Uterus (tissue), 4 donors: ENCODE data around the gene METTL24. TPM values are rescaled to one million over a fixed set of nuclear protein-coding genes. Genes with fewer than 3 reads are reported as not detected.
"Not testable (repeated sequence)": the region's sequence is repeated elsewhere in the genome, so short reads cannot be mapped to it uniquely, and the experiment has no call there.

Source experiments
- DNase-seq, 2 donors: peaks; one replicate each; pipeline ENCODE4 v3.0.0-alpha.2; 2019 to 2020
- H3K27ac ChIP-seq, 2 donors: fragments of 200-600 bp; sonication (generic); 1 replicate in 1 of 2; 2 replicates in 1 of 2; pipeline ENCODE4 v1.5.1; 2016 to 2018
- H3K27me3 ChIP-seq, 2 donors: fragments of 200-600 bp; sonication (generic); one replicate each; pipeline ENCODE4 v1.5.1; 2018 to 2019; ENCODE audit warnings: control low read depth in 1 of 2
- H3K36me3 ChIP-seq, 2 donors: fragments of 200-600 bp; sonication (generic); one replicate each; pipeline ENCODE4 v1.5.1; 2019; ENCODE audit warnings: control low read depth in 1 of 2
- H3K4me1 ChIP-seq, 2 donors: fragments of 200-600 bp; sonication (generic); one replicate each; pipeline ENCODE4 v1.5.1; 2018 to 2019; ENCODE audit warnings: control low read depth in 1 of 2
- H3K4me3 ChIP-seq, 2 donors: fragments of 200-600 bp; sonication (generic); 1 replicate in 1 of 2; 2 replicates in 1 of 2; pipeline ENCODE4 v1.5.1; 2018 to 2019; ENCODE audit warnings: mild to moderate bottlenecking in 1 of 2
- H3K9me3 ChIP-seq, 2 donors: fragments of 200-600 bp; sonication (generic); one replicate each; pipeline ENCODE4 v1.5.1; 2019; ENCODE audit warnings: control low read depth in 1 of 2
- CTCF ChIP-seq, 4 experiments: fragments of 200-600 bp in 2 of 4; fragments of 450-650 bp in 2 of 4; sonication (generic) in 2 of 4; IDR thresholded peaks; one replicate each; pipeline ENCODE4 v1.5.1; 2016 to 2019; ENCODE audit warnings: antibody characterized with exemption in 4 of 4, mild to moderate bottlenecking in 2 of 4, moderate library complexity in 1 of 4
- POLR2A ChIP-seq, 2 donors: fragments of 450-650 bp; IDR thresholded peaks; one replicate each; pipeline ENCODE4 v1.6.1; 2016; ENCODE audit warnings: antibody characterized with exemption in 2 of 2, mild to moderate bottlenecking in 1 of 2, moderate library complexity in 1 of 2
- intact Hi-C: fragments of 100-400 bp; cut with DNase I; formaldehyde crosslinking; loops from one replicate; pipeline ENCODE4 v1.15.1; 2023; ENCODE audit warnings: low total_unique reads
- total RNA-seq, 4 donors: library from RNA; depleted of rRNA in 3 of 4; stranded (reverse); fragments of >200 nt in 3 of 4; gene quantifications; one replicate each; pipeline versions ENCODE4 v1.1.0 to v1.2.4, GENCODE V29; 2014 to 2023
- donor health status: DM: yes; HTN: yes; CAD: no.

Gene METTL24
- total RNA-seq, 4 donors from 2014 or later: 18.0 to 47.2 (median 30.7) TPM; not detected in 1

DNA sequence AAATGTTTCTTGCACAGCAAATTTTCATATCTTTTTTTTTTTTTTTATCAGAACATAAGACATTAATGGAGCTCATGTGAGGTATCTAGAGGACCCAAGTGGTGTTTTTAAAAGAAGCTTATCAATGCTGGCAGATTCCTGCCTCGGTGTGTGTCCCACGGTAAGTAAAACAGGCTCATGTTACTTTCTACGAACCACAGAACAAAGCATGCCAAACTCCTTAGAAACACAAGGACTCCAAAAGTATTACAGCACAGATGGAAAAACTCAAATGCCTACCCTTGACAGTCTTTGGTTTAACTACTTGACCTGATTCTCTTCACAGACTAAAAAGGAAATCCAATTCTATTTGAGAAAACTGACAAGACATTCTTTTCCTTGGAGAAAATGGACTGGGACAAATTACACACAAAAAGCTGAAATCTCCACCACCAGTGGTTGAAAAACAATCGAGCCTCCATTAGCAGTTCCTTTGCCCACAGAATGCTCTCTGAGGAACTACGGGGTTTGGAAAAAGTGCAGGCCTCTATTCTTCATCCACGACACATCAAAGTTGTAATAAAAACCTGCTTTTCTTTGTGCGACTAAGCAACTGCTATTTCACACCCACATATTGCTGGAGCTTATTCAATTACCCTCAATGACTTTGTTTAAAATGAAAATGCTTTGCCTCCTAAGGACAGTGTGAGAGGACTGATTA is 5.4 kb downstream of the METTL24 start:
- DNase-seq: no peak
- Histone ChIP-seq H3K27ac (peak overlapping the region; percentile 97 to 98), H3K27me3 (no peaks in the 10 kb centered on the region), H3K9me3 (no peaks in the 10 kb centered on the region), H3K36me3 (no peaks in the 10 kb centered on the region), H3K4me1 (peaks cover 8 to 19% of the 10 kb centered on the region in 2 donors), H3K4me3 (no peak overlapping the region)
- intact Hi-C loops: no loop called here
- TF ChIP-seq POLR2A (IDR thresholded peaks at IDR 0.05) (no peak), CTCF (IDR thresholded peaks at IDR 0.05) (no peak)

DNA sequence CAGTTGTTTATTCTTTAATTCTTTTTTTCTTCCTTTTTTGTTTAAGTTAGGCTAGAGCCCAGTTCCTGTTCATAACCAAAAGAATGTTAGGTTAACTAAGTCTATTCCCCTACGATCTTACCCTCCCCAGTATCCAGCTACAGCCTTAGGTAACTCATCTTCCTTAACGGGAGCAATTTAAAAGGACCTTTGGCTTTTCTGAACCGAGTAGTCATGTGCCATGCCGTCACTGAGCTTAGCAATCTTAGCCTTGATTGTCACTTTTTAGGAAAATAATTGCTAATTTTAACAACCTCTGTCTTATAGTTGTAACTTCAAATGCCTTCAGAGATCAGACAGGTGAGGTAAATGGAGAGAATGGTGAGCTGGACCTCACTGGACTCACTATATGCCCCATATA is 6.2 kb downstream of the METTL24 start:
- no peak overlapping the region for H3K4me3 ChIP-seq
- TF ChIP-seq CTCF (IDR thresholded peaks at IDR 0.05) (no peak), POLR2A (IDR thresholded peaks at IDR 0.05) (no peak)
- no peaks in the 10 kb centered on the region for H3K9me3 ChIP-seq
- intact Hi-C loops: no loop called here
- no peaks in the 10 kb centered on the region for H3K27me3 ChIP-seq
- H3K4me1 ChIP-seq: peaks cover 6 to 19% of the 10 kb centered on the region in 2 donors
- peak overlapping the region; percentile 97 to 98 for H3K27ac ChIP-seq
- no peak for DNase-seq
- no peaks in the 10 kb centered on the region for H3K36me3 ChIP-seq

GRCh38 chr6:110351546-110351945 is 6.6 kb downstream of the METTL24 start:
- peak overlapping the region; percentile 97 to 98 for H3K27ac ChIP-seq
- DNase-seq: no peak
- intact Hi-C loops: no loop called here
- no peaks in the 10 kb centered on the region for H3K9me3 ChIP-seq
- TF ChIP-seq CTCF (IDR thresholded peaks at IDR 0.05) (no peak), POLR2A (IDR thresholded peaks at IDR 0.05) (no peak)
- H3K4me3 ChIP-seq: no peak overlapping the region
- peaks cover 6 to 19% of the 10 kb centered on the region in 2 donors for H3K4me1 ChIP-seq
- no peaks in the 10 kb centered on the region for H3K27me3 ChIP-seq
- no peaks in the 10 kb centered on the region for H3K36me3 ChIP-seq

- Histone ChIP-seq H3K27ac (peak overlapping the region; percentile 97 to 98), H3K4me1 (peaks cover 6 to 19% of the 10 kb centered on the region in 2 donors)
- H3K4me3 ChIP-seq, H3K36me3 ChIP-seq, H3K9me3 ChIP-seq, DNase-seq, H3K27me3 ChIP-seq, intact Hi-C loops: not testable (repeated sequence)
Measured at GRCh38 chr6:110350593-110350992, 7.6 kb downstream of the METTL24 start.

DNA sequence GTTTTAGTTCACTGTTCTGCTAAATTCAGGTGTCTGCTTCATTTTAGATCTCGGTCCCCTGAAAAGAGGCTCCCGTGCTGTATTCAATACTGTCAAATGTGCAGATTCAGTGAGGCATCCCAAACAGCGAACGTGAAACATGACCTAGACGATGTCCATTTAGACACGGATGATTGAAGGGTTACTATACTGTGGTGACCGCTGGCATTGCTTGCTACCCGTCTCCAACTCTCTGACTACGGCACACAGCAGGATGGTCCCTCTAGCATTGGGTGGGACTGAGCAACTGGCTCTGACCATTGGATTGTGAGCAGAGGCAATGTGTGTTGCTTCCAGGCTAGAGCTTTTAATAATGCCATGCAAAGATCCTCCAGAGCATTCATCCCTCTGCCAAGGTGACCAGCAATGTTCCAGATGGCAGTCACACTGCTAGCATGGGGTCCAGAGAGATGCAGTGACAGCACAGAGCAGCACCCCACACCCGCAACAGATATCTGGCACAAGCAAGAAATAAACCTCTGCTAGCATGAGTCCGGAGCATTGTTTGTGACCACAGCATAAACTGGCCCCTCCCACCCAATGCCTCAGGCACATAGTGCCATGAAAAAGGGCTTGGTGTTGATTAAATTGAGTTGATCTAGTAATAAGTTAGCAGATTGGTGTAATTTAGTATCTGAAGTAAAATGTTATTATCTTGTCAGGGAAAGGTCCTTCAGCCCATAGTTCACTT is 9.0 kb downstream of the METTL24 start:
- Histone ChIP-seq H3K36me3 (no peaks in the 10 kb centered on the region), H3K4me3 (no peak overlapping the region), H3K4me1 (peaks cover 3 to 19% of the 10 kb centered on the region in 2 donors), H3K27ac (no peak overlapping the region), H3K27me3 (no peaks in the 10 kb centered on the region), H3K9me3 (no peaks in the 10 kb centered on the region)
- no peak for TF ChIP-seq CTCF (IDR thresholded peaks at IDR 0.05)
- TF ChIP-seq POLR2A (IDR thresholded peaks at IDR 0.05): no peak
- DNase-seq: no peak
- intact Hi-C loops: no loop called here
